ENCODE results near the gene PISD.

- no peak for TF ChIP-seq CTCF (IDR thresholded peaks at IDR 0.05 in 8 of 11, conservative IDR thresholded peaks at IDR 0.05 in 3 of 11)
- peak in 1 of 3 donors; percentile 41 for TF ChIP-seq POLR2AphosphoS5 (IDR thresholded peaks at IDR 0.05)
- TF ChIP-seq POLR2A (IDR thresholded peaks at IDR 0.05) = no peak
These were observed 58.4 kb downstream of the PISD start for GRCh38 chr22:31603574-31603973.
